Cardiac fibroblast (primary cell): ENCODE data around the gene ELMO1.

ENCODE experiments used
- DNase-seq, 2 donors: peaks; one replicate each; pipeline versions ENCODE4 v3.0.0 to v3.0.0-alpha.2; 2010; ENCODE audit warnings: low read depth in 2 of 2
- H3K4me3 ChIP-seq, 2 donors: replicated peaks in 1 of 2; 1 replicate in 1 of 2; 2 replicates in 1 of 2; pipeline ENCODE4 v1.5.1; 2011; ENCODE audit warnings: low read depth in 2 of 2, low read length in 2 of 2, mild to moderate bottlenecking in 2 of 2, moderate library complexity in 1 of 2
- TF ChIP-seq, protein P1 (sequence below): IDR thresholded peaks from one replicate; pipeline ENCODE4 v1.5.1; 2011; ENCODE audit warnings: low read depth, mild to moderate bottlenecking, low read length, inconsistent platforms

The ELMO1 gene

DNA sequence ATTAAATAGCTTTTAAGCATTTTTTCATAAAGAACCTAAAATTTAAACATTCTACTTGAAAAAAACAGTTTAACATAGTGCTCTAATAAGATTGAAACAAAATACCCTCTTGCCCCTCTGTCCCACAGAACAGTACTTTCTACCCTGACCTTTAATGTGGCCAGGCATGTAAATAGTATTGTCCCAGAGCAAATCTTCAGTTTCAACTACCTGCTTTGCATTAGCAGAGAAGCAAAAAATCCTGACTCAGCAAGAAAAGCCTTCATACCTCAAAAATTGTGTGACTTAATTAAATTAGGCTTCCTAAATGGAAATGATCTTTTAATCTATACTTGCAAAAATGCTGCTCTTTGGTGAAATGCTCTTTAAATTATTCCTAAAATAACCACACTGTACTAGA is 487.0 kb downstream of the ELMO1 start:
- no peak overlapping the region for H3K4me3 ChIP-seq
- TF ChIP-seq, protein P1, sequence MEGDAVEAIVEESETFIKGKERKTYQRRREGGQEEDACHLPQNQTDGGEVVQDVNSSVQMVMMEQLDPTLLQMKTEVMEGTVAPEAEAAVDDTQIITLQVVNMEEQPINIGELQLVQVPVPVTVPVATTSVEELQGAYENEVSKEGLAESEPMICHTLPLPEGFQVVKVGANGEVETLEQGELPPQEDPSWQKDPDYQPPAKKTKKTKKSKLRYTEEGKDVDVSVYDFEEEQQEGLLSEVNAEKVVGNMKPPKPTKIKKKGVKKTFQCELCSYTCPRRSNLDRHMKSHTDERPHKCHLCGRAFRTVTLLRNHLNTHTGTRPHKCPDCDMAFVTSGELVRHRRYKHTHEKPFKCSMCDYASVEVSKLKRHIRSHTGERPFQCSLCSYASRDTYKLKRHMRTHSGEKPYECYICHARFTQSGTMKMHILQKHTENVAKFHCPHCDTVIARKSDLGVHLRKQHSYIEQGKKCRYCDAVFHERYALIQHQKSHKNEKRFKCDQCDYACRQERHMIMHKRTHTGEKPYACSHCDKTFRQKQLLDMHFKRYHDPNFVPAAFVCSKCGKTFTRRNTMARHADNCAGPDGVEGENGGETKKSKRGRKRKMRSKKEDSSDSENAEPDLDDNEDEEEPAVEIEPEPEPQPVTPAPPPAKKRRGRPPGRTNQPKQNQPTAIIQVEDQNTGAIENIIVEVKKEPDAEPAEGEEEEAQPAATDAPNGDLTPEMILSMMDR = no peak
- DNase-seq = no peak

DNA sequence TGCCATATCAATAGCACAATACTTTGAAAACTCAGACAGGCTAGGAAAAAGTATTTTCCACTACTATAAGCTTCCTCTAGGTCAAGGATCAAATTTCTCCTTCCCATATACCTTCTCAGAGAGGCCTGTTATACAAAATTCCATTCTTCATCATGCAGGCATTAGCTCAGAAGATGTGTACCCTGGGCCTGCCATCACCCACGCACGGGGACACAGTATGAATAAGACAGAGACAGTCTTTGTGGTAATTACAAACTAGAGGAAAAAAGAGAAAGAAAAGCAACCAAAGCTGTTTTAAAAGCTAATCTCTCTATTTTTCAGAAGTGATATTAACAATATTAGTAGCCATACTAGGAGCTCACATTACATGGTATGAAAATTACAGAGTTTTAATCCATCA is 487.6 kb downstream of the ELMO1 start:
- DNase-seq = no peak
- H3K4me3 ChIP-seq = no peak overlapping the region
- TF ChIP-seq, protein P1 = no peak

DNA sequence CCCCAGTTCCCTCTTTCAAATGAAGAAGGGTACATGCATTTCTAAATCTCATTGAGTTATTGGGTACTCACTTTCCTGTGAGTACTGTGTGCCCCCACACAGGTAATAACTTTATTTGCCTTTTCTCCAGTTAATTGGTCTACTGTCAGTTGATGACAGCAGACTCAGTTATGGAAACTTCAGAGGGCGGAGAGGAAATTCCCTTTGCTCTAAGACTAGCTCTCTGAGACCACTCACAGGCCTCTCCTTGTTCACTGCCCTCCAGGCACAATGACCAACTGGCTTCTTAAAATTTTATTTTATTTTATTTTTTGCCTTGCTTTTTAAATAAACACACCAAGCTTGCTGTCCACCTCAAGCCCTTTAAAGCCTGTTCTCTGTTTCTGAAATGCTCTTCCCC is 488.6 kb downstream of the ELMO1 start:
- TF ChIP-seq, protein P1 = no peak
- no peak overlapping the region for H3K4me3 ChIP-seq

DNA sequence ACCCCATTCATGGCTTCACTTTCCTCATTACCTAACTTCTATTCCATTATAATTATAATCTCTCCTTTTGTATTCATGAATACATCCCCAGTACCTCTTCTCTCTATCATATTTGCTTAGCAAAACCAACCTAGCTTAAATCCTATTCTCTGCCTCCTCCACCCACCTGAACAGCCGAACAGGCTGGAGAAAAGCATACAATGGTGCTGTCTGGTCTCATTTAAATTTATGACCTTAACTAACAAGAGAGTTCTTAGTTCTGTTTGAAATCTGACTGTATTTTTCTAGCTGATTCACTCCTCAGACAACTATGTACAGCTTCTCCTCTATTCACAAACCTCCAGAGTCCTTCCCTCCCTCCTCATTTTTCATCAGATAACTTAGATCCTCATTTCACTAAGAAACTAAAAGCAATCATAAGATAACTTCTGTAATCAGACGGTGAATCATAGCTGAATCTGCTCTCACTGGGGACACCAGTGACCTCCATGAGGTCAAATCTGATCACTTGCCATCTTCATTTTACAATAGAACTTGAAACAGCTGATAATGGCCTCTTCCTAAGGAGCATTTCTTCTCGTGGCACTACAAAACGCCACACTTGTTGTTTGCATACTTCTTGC is 490.4 kb downstream of the ELMO1 start:
- DNase-seq = no peak
- no peak overlapping the region for H3K4me3 ChIP-seq
- TF ChIP-seq, protein P1 = no peak

More for the DNA sequence above, 488.6 kb downstream of the ELMO1 start:
- DNase-seq = no peak

DNA sequence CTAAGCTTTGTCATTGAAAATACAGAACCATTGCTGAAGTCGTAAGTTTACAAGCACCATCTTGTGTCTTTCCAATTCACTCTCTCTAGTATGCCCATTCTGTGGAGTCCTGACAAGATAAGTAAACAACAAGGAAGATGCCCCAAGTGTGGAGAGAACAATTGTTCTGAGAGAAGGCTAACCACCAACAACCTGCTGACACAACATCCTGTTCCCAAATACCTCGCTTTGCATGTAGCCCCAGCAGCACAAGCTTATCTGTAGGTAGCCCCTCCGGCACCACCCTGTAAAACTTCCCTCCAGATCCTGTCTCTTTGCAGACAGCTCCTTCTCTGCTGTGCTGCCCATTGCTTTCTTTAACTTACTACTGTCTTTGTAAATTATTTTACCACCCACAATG is 491.0 kb downstream of the ELMO1 start:
- DNase-seq = no peak
- no peak overlapping the region for H3K4me3 ChIP-seq
- TF ChIP-seq, protein P1 = no peak

DNA sequence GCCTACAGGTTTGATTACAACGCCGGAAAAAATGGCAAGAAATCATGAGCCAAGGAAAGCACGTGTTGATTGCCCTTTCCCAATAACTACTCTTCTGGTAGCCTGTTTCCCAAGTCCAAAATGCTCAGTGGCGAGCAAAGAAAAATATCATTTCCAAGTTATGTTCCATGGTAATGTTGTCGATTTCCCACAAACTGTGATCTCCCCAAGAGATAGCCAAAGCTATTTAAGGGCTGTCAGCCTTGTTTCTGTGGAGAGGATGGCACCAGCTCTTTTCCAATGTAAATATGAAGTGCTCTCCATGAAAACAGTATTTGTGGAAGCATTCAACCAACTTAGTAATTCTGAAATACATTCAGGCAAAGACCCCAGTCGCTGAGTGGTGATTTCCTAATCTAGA is 491.9 kb downstream of the ELMO1 start:
- DNase-seq = no peak
- H3K4me3 ChIP-seq = no peak overlapping the region
- TF ChIP-seq, protein P1 = no peak

DNA sequence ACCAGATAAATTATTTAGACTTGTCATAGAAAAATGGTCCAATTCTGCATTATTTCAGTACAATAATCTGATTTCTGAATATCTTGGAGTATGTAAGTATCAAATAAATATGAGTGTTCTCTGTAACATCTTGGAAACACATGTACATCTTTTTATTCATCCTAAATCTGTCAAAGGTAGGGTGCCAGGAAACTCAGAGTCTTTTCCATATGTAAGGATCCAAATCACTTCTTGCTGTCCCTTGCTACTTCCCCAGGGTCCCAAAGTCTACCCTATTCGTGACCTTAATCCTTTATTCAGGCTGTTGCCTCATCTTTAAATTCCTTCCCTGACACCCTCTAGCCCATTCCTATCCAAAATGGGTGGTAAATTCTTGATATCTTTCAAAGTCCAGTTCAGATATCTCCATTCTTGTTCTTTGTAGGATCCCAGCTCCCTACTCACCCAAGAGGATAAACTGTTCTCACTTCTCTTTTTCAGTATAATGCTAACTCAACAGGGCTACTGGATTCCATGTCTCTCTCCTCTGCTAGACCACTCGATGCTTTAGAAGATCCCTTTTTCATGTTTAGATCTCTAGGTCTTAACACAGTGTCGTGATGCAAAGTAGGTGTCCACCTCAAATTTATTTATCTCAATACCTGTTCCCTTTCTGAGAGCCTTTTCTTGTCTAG is 493.1 kb downstream of the ELMO1 start:
- DNase-seq = no peak
- no peak overlapping the region for H3K4me3 ChIP-seq
- TF ChIP-seq, protein P1 = no peak
